SU-DHL-6 (cell line): ENCODE data around the gene ACOT11.

ENCODE experiments used
- H2AFZ ChIP-seq: fragments of 200-600 bp; sonication (generic); 2 replicates; pipeline ENCODE4 v1.6.1; 2014; ENCODE audit warnings: low read depth, mild to moderate bottlenecking, moderate library complexity, mixed read lengths, antibody characterized with exemption, low read length; ENCODE audit not compliant: severe bottlenecking
- H3F3A ChIP-seq: fragments of 200-600 bp; shearing (Covaris generic); 2 replicates; pipeline ENCODE4 v1.6.0; 2016; ENCODE audit warnings: antibody characterized with exemption, mild to moderate bottlenecking; ENCODE audit not compliant: insufficient read depth
- H3K27ac ChIP-seq: fragments of 200-600 bp; sonication (generic); 2 replicates; pipeline ENCODE4 v1.5.1; 2016; ENCODE audit warnings: low read depth, mild to moderate bottlenecking, low read length, moderate library complexity, mixed read lengths
- H3K27me3 ChIP-seq: fragments of 200-600 bp; sonication (generic), shearing (Covaris generic); 2 replicates; pipeline ENCODE4 v1.6.0; 2014; ENCODE audit warnings: mild to moderate bottlenecking, low read length
- H3K36me3 ChIP-seq: fragments of 200-600 bp; sonication (generic); 2 replicates; pipeline ENCODE4 v1.6.1; 2014; ENCODE audit warnings: mild to moderate bottlenecking, low read length, mixed read lengths
- H3K4me2 ChIP-seq: fragments of 300-600, 200-600 bp; shearing (Covaris generic), sonication (generic); 2 replicates; pipeline ENCODE4 v1.6.0; 2014; ENCODE audit warnings: low read length, low read depth, mild to moderate bottlenecking; ENCODE audit not compliant: poor library complexity, severe bottlenecking
- H3K4me3 ChIP-seq: fragments of 200-600 bp; sonication (generic); 2 replicates; pipeline ENCODE4 v1.5.1; 2014; ENCODE audit warnings: antibody characterized with exemption, low read length, mild to moderate bottlenecking, mixed read lengths; ENCODE audit not compliant: insufficient read depth, poor library complexity, severe bottlenecking
- H3K79me2 ChIP-seq: fragments of 200-600 bp; sonication (generic); 2 replicates; pipeline ENCODE4 v1.6.1; 2014; ENCODE audit warnings: mild to moderate bottlenecking, low read length, moderate library complexity; ENCODE audit not compliant: insufficient read depth
- H3K9ac ChIP-seq: fragments of 200-600 bp; sonication (generic); 2 replicates; pipeline ENCODE4 v1.7.0; 2014; ENCODE audit warnings: mild to moderate bottlenecking, low read length
- H3K9me2 ChIP-seq: fragments of 200-600 bp; sonication (generic); replicated peaks from 2 replicates; pipeline ENCODE4 v1.6.1; 2014; ENCODE audit warnings: low read length; ENCODE audit not compliant: insufficient read depth
- H3K9me3 ChIP-seq: fragments of 200-600 bp; sonication (generic); 2 replicates; pipeline ENCODE4 v1.6.1; 2014; ENCODE audit warnings: low read length, mixed read lengths; ENCODE audit not compliant: insufficient read depth
- H4K20me1 ChIP-seq: fragments of 200-600 bp; sonication (generic); 2 replicates; pipeline ENCODE4 v1.6.1; 2014; ENCODE audit warnings: low read depth, mild to moderate bottlenecking, antibody characterized with exemption, low read length, moderate library complexity, mixed read lengths
- EZH2phosphoT487 ChIP-seq: fragments of 200-600 bp; sonication (generic), shearing (Covaris generic); conservative IDR thresholded peaks from 2 replicates; pipeline ENCODE4 v1.6.1; 2018; ENCODE audit warnings: mild to moderate bottlenecking, antibody characterized with exemption, low read length, moderate library complexity, mixed read lengths
- TF ChIP-seq, protein P1 (sequence below): fragments of 200-600 bp; sonication (generic); IDR thresholded peaks from one replicate; pipeline ENCODE4 v1.5.1; 2017; ENCODE audit warnings: antibody characterized with exemption, mild to moderate bottlenecking, low read length, moderate library complexity; ENCODE audit not compliant: insufficient read depth, poor library complexity, severe bottlenecking

Gene ACOT11

DNA sequence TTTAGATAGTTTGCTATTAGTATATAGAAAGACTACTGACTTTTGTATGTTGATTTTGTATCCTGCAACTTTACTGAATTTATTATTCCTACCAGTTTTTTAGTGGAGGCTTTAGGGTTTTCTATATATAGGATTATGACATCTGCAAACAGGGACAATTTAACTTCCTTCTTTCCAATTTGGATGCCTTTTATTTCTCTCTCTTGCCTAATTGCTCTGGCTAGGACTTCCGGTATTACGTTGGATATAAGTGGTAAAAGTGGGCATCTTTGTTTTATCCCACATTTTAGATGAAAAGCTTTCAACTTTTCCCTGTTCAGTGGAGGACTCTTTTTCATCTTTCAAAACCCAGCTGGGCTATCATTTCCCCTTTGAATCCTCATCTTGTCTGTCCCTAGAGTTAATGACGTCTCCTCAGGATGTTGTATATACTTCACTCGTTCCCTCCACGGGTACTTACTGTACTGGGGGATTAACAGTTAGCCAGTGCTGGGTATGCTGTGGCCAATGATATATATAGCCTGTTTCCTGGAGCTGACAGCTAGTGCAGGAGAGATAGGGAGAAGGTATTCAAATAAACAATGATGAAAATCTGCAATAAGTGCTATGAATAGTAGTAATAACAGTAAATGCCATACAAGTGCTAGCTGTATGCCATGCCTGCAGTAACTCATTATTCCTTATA, 9.8 kb downstream of the ACOT11 start:
- no peaks in the 10 kb centered on the region for H3K9me2 ChIP-seq
- no peaks in the 10 kb centered on the region for H3K27me3 ChIP-seq
- H3K27ac ChIP-seq, result no peak overlapping the region
- H2AFZ ChIP-seq, result no peak overlapping the region
- H3F3A ChIP-seq, result no peaks in the 10 kb centered on the region
- no peaks in the 10 kb centered on the region for H3K36me3 ChIP-seq
- H3K4me2 ChIP-seq, result no peak overlapping the region
- H3K9ac ChIP-seq, result no peak overlapping the region
- no peaks in the 10 kb centered on the region for H3K79me2 ChIP-seq
- H4K20me1 ChIP-seq, result no peaks in the 10 kb centered on the region
- H3K9me3 ChIP-seq, result no peaks in the 10 kb centered on the region
- TF ChIP-seq EZH2phosphoT487, result no peak
- TF ChIP-seq, protein P1, sequence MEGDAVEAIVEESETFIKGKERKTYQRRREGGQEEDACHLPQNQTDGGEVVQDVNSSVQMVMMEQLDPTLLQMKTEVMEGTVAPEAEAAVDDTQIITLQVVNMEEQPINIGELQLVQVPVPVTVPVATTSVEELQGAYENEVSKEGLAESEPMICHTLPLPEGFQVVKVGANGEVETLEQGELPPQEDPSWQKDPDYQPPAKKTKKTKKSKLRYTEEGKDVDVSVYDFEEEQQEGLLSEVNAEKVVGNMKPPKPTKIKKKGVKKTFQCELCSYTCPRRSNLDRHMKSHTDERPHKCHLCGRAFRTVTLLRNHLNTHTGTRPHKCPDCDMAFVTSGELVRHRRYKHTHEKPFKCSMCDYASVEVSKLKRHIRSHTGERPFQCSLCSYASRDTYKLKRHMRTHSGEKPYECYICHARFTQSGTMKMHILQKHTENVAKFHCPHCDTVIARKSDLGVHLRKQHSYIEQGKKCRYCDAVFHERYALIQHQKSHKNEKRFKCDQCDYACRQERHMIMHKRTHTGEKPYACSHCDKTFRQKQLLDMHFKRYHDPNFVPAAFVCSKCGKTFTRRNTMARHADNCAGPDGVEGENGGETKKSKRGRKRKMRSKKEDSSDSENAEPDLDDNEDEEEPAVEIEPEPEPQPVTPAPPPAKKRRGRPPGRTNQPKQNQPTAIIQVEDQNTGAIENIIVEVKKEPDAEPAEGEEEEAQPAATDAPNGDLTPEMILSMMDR, result no peak
- no peak overlapping the region for H3K4me3 ChIP-seq

DNA sequence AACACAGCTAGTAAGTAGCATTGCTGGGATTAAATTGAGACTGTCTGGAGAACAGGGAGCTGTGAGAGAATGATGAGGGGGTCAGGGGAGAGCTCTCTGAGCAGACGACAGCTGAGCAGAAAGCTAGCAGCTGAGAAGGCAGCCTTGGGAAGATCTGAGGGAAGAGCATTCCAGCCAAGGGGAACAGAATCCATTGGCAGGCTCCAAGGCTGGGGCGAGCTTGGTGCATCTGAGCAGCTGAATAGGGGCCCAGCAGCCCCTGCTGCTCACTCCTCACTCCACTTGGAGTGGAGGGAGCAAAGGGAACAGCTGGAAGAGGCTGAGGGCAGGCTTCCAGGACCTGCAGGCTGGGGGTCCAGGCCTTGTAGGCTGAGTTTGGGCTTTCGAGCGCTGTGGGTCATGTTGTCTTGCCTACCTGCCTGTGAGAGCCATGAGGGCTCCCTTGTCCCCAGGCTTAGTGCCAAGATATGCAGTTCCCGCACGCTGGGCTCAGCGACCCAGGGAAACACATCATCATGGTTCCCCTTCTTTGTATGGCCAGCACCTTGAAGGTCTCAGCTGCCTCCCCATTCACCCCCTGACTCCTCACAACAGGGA, 10.5 kb downstream of the ACOT11 start:
- Histone ChIP-seq H3F3A (no peaks in the 10 kb centered on the region), H3K9me2 (no peaks in the 10 kb centered on the region), H3K79me2 (no peaks in the 10 kb centered on the region), H3K36me3 (no peaks in the 10 kb centered on the region), H3K27me3 (no peaks in the 10 kb centered on the region), H4K20me1 (no peaks in the 10 kb centered on the region), H3K9me3 (no peaks in the 10 kb centered on the region), H2AFZ (no peak overlapping the region), H3K4me2 (no peak overlapping the region), H3K27ac (no peak overlapping the region), H3K4me3 (no peak overlapping the region), H3K9ac (no peak overlapping the region)
- TF ChIP-seq, protein P1, result no peak

DNA sequence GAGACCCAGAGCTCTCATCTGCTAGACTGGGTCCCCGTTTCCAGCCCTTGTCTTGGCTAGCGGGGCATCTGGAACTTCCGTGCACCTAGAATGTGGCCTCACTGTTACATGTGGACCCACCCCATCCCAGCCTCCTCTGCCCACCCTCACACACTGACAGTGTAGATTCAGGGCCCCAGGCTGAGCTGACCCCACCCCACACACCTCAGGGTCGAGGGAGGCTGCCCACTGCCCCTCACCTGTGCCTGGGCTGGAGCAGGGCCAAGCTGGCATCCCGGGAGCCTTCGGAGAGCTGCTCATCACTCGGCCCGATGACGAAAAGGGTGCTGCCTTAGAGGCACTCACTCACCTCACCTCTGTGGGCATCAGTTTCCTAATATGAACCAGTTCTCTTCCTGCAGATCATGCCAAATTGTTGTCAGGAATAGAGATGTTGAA, 11.1 kb downstream of the ACOT11 start:
- TF ChIP-seq, protein P1, result no peak
- TF ChIP-seq EZH2phosphoT487, result no peak
- Histone ChIP-seq H3K9me2 (no peaks in the 10 kb centered on the region), H4K20me1 (no peaks in the 10 kb centered on the region)

More for the DNA sequence above, 11.1 kb downstream of the ACOT11 start:
- Histone ChIP-seq H3K27ac (no peak overlapping the region), H3K79me2 (no peaks in the 10 kb centered on the region), H3K9me3 (no peaks in the 10 kb centered on the region), H3K36me3 (no peaks in the 10 kb centered on the region), H3K27me3 (no peaks in the 10 kb centered on the region), H3F3A (no peaks in the 10 kb centered on the region), H3K4me3 (no peak overlapping the region), H2AFZ (no peak overlapping the region), H3K4me2 (no peak overlapping the region), H3K9ac (no peak overlapping the region)
